Effector memory CD4-positive, alpha-beta T cell (primary cell): ENCODE data around the gene FANCE.

Experiments
- DNase-seq, 3 donors: peaks; one replicate each; pipeline ENCODE4 v3.0.0-alpha.2; 2020
- H3K27ac ChIP-seq: 2 replicates; pipeline ENCODE4 v1.7.0; 2013; ENCODE audit warnings: mild to moderate bottlenecking, low read length, moderate library complexity; ENCODE audit not compliant: insufficient read depth, poor library complexity, severe bottlenecking
- H3K27me3 ChIP-seq: replicated peaks from 2 replicates; pipeline ENCODE4 v1.7.0; 2013; ENCODE audit warnings: mild to moderate bottlenecking, low read length; ENCODE audit not compliant: insufficient read depth, control insufficient read depth, poor library complexity, severe bottlenecking
- H3K36me3 ChIP-seq: 2 replicates; pipeline ENCODE4 v1.7.0; 2013; ENCODE audit warnings: mild to moderate bottlenecking, low read length, moderate library complexity; ENCODE audit not compliant: control insufficient read depth, insufficient read depth
- H3K4me1 ChIP-seq: 2 replicates; pipeline ENCODE4 v1.7.0; 2013; ENCODE audit warnings: low read length, mild to moderate bottlenecking; ENCODE audit not compliant: control insufficient read depth, insufficient read depth, poor library complexity, severe bottlenecking
- H3K4me3 ChIP-seq: 2 replicates; pipeline ENCODE4 v1.7.0; 2013; ENCODE audit warnings: low read length, low read depth, mild to moderate bottlenecking; ENCODE audit not compliant: insufficient read depth, poor library complexity, severe bottlenecking
- H3K9me3 ChIP-seq: 2 replicates; pipeline ENCODE4 v1.7.0; 2013; ENCODE audit warnings: mild to moderate bottlenecking, low read length, moderate library complexity; ENCODE audit not compliant: control insufficient read depth

Gene FANCE

DNA sequence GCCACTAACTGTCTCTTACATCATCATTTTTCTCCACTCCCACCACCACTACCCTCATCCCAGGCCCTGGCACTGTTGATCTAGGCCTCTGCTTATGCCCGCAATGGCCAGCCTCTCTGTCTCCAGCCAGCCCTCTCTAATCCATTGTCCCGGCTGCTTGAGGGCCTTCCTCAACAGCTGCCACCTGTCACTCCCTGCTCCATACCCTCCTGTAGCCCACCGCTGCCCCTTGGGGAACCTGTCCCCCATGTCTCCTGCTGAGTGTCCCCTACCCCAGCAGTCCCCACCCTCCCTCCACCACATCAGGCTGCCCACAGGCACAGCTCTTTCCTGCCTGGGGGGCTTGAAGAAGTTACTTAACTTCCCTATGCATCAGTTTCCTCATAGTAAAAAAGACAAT is 31.4 kb downstream of the FANCE start:
- no peak for DNase-seq
- H3K9me3 ChIP-seq: no peaks in the 10 kb centered on the region

DNA sequence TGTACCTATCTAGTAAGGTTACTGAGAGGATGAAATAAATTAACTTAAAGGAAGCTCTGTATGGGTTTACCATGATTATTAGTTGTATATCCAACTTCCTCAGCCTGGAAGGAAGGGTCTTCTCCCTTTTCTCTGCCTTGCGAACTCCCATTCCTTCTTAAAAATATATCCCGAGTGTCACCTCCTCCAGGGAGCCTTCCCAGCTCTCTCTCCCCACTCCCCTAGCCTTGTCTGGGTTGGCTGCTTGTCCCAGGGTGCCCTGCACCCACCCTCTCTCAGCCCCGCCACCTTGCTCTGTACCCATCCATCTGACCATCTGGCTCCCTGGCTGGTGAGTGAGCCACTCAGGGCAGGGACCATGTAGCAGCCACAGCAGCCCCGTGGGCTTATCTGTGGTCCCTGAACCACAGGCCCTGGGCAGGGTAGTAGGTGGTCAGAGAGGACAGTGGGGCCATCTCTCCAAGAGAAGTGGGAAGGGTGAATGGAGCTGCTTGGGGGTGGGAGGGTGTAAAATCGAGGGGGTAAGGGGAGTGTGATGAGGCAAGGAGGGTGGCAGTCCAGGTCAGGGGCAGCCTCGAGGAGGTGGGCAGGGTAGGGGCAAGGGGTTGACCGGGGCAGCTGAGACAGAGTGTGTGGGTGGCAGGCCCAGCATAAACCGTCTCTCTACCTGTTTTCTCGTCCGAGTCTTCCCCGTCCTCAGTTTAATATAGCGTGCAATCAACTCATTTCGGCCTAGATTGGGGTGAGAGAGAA is 31.9 kb downstream of the FANCE start:
- DNase-seq: no peak
- no peaks in the 10 kb centered on the region for H3K36me3 ChIP-seq
- no peaks in the 10 kb centered on the region for H3K9me3 ChIP-seq
- H3K27ac ChIP-seq: no peak overlapping the region
- H3K4me1 ChIP-seq: no peaks in the 10 kb centered on the region
- H3K27me3 ChIP-seq: no peaks in the 10 kb centered on the region
- no peak overlapping the region for H3K4me3 ChIP-seq

More for the DNA sequence above, 31.4 kb downstream of the FANCE start:
- Histone ChIP-seq H3K4me3 (no peak overlapping the region), H3K27me3 (no peaks in the 10 kb centered on the region), H3K4me1 (no peaks in the 10 kb centered on the region), H3K36me3 (no peaks in the 10 kb centered on the region), H3K27ac (no peak overlapping the region)

DNA sequence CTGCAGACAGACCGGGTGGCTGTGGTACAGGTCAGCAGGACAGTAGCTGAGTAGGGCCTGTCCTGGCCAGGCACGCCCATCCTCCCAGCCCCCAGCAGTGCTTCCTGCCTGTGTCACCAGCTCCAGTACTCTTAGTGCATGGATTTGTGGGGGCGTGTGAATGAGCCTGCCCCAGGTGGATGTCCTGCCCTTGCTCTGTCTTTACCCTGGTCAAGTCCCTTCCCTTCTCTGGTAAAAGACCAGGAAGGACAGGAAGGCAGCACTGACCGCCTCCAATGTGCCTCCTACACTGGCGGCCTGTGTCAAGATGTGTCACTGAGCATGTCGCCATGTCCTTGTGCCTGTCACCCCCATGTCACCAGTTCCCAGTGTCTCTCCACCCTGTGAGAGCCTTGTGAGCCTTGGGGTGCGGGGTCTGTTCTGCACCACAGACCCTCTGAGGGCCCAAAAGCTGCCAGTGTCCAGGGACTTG is 32.8 kb downstream of the FANCE start:
- no peaks in the 10 kb centered on the region for H3K9me3 ChIP-seq
- H3K27ac ChIP-seq: no peak overlapping the region
- H3K4me3 ChIP-seq: no peak overlapping the region
- no peaks in the 10 kb centered on the region for H3K36me3 ChIP-seq
- H3K4me1 ChIP-seq: no peaks in the 10 kb centered on the region
- DNase-seq: no peak
- H3K27me3 ChIP-seq: no peaks in the 10 kb centered on the region

DNA sequence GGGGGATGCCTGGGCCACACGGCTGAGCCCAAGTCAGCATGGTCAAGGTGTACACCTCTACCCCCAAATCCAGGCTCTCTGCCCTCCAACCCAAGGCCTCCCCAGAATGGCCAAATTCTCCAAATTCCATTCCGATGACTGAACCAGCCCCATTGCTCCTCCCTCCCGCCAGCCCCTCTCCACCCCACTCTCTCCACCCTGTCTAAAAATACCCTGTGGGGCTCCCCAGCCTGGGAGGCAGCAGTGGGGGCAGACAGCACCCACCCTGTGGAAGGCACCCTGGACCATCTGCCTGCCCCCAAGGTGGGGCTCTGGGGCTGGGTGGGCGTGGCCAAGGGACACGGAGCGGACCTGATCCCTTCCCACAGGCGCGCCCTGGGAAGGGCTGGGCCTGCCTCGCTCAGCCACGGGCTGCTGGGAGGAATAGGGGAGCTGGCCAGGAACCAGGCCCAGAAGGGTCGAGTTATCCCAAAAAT is 33.3 kb downstream of the FANCE start:
- Histone ChIP-seq H3K4me3 (no peak overlapping the region), H3K4me1 (no peaks in the 10 kb centered on the region)

DNA sequence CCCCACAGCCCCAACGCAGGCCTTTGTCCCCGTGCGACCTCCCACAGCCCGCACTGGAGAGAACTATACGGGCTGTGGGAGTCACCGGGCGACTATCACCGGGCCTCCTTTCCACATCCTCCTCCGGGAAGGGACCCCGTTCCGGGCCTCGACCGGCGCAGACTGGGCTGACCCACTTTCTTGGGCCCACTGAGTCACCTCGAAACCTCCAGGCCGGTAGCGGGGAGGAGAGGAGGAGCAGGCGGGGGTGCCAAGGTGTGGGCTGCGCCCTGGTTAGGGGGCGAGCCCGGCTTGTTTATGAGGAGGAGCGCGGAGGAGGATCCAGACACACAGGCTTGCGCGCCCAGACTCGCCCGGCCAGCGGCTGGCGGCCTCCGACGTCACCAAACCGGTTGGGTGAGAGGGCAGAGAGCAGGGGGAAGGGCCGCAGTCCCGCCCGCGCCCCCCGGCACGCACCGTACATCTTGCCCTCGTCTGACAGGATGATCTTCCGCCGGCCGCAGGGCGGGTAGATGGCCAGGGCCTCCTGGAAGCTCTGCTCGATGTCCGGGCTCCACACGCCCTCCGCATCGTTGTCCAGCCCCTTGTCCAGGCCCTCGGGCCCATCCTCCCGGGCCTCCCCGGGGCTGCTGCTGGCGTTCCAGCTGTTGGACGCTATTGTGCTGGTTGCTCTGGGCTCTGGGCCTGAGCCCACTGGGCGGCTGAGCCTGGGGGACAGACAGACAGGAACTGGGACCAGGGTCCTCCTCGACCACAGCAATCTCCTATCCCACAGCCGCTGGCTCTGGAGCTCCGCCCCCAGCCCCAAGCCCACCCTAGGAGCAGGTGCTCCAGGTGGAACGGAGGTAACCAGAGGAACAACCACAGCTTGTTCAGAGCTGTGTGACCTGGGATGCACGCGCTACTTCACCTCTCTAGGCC is 34.1 kb downstream of the FANCE start:
- Histone ChIP-seq H3K27me3 (no peaks in the 10 kb centered on the region), H3K36me3 (no peaks in the 10 kb centered on the region), H3K27ac (no peak overlapping the region), H3K4me1 (no peaks in the 10 kb centered on the region), H3K9me3 (no peaks in the 10 kb centered on the region), H3K4me3 (no peak overlapping the region)
- no peak for DNase-seq

More for the DNA sequence above, 33.3 kb downstream of the FANCE start:
- no peak for DNase-seq
- Histone ChIP-seq H3K27me3 (no peaks in the 10 kb centered on the region), H3K9me3 (no peaks in the 10 kb centered on the region), H3K36me3 (no peaks in the 10 kb centered on the region), H3K27ac (no peak overlapping the region)

DNA sequence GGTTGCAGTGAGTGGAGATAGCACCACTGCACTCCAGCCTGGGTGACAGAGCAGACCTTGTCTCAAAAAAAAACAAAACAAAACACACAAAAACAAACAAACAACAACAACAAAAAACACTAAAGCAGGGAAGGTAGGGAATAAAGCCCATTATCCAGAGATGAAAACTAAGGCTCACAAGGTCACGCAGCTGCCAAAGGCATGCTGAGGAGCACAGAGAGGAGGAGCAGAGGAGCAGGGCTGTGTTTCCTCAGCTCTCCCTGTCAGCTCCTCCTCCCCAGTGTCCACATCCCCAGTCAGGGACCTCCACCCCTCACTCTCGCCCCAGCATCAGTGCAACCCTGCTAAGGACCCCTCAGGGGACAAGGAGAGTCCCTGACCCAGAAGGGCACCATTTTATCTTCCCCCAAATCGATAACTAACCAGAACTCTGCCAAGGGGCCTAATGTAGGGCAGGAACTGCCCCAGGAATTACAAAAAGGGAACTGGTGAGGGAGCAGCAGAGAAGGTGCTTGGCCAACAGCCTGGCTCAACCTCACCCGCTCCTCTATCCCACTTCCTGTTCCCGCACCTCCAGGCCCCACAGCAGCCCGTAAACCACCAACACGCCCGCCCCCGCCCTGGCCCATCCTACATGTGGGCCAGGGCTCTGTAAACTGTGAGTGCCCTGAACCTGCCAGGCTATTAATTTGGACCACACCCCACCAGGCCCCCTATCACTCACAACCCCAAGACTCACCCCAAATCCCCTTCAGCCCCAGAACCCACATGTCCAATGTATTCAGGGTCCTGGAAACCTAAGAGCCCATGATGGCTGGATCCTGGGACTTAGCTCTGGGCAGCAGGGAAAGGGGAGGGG is 35.7 kb downstream of the FANCE start:
- Histone ChIP-seq H3K27me3 (no peaks in the 10 kb centered on the region), H3K9me3 (no peaks in the 10 kb centered on the region), H3K36me3 (no peaks in the 10 kb centered on the region), H3K27ac (no peak overlapping the region), H3K4me1 (no peaks in the 10 kb centered on the region), H3K4me3 (no peak overlapping the region)
- DNase-seq: no peak

DNA sequence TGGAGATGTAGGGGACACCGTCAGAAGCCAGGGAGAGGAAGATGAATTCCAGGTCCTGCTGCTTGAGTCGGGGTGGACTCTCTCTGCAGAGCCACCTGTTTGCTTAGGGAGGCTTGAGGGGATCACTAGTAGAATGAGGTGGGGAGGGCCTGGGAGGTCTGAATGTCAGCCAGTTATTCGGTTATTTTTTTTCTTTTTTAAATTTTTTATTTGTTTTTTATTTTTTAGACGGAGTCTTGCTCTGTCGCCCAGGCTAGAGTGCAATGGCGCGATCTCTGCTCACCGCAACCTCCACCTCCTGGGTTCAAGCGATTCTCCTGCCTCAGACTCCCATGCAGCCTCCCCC is 36.4 kb downstream of the FANCE start:
- no peak for DNase-seq
- H3K27me3 ChIP-seq: no peaks in the 10 kb centered on the region
- H3K9me3 ChIP-seq: no peaks in the 10 kb centered on the region
- H3K27ac ChIP-seq: no peak overlapping the region
- no peaks in the 10 kb centered on the region for H3K36me3 ChIP-seq
- no peaks in the 10 kb centered on the region for H3K4me1 ChIP-seq
- no peak overlapping the region for H3K4me3 ChIP-seq

DNA sequence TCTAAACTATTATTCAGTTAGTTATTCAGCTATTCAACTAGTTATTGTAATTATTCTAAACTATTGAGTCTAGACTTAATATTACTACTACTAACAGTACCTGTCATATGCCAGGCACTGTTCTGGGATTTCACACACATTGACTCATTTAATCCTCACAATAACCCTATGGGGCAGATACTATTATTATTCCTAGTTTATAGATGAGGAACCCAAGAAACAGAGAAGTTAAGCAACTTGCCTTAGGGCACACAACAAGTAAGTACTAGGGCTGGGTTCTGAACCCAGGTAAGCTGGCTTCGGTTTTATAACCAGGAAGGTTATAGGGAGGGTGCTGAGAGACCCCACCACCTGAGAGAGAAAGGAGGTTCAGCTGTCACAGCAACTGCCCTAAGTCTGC is 36.9 kb downstream of the FANCE start:
- DNase-seq: no peak
- H3K9me3 ChIP-seq: no peaks in the 10 kb centered on the region
- no peaks in the 10 kb centered on the region for H3K27me3 ChIP-seq
- H3K27ac ChIP-seq: no peak overlapping the region
- H3K4me3 ChIP-seq: no peak overlapping the region
- no peaks in the 10 kb centered on the region for H3K36me3 ChIP-seq
- H3K4me1 ChIP-seq: no peaks in the 10 kb centered on the region

DNA sequence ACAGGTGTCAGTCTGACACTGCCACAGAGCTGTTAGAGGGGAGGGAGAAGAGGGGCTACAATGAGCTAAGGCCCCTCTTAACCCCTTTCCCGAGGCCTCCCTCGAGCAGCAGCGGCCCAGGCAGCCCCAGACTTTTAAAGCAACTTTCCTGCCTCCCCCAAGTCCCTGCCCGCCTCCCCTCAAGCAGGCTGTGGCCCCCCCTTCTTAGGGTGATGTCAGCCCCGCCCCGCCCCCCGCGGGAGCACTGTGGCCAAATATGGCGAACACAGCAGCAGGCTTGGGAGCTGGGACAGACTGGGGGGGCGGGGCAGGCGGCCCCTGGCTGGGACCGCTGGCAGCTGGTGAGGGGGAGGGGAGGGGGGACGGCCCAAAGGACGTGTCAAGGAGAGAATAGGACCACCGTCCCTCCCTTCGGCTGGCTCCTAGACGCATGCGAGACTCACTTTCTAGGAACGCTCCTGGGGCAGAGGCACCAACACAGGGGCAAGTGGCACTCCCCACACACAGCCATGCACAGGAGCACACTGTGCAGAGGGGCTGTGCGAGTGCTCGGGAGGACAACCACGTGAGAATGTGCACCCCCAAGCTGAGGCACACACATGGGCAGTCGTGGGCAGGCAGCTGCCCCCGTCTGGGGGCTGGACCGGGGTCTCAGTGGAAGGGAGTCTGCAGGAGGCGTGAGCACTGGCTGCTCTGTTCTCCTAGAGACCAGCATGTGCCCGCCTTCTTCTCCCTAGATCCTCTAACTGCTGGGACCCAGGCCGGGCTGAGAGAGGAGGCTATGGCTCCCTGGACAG is 38.1 kb downstream of the FANCE start:
- Histone ChIP-seq H3K9me3 (no peaks in the 10 kb centered on the region), H3K27ac (no peak overlapping the region), H3K36me3 (no peaks in the 10 kb centered on the region), H3K4me1 (no peaks in the 10 kb centered on the region), H3K27me3 (no peaks in the 10 kb centered on the region), H3K4me3 (no peak overlapping the region)
- DNase-seq: no peak
